SU-DHL-6 (cell line): ENCODE measurements around the gene BLTP2.

ENCODE experiments used
- H2AFZ ChIP-seq: fragments of 200-600 bp; sonication (generic); 2 replicates; pipeline ENCODE4 v1.6.1; 2014; ENCODE audit warnings: low read depth, mild to moderate bottlenecking, moderate library complexity, mixed read lengths, antibody characterized with exemption, low read length; ENCODE audit not compliant: severe bottlenecking
- H3F3A ChIP-seq: fragments of 200-600 bp; shearing (Covaris generic); 2 replicates; pipeline ENCODE4 v1.6.0; 2016; ENCODE audit warnings: antibody characterized with exemption, mild to moderate bottlenecking; ENCODE audit not compliant: insufficient read depth
- H3K27ac ChIP-seq: fragments of 200-600 bp; sonication (generic); 2 replicates; pipeline ENCODE4 v1.5.1; 2016; ENCODE audit warnings: low read depth, mild to moderate bottlenecking, low read length, moderate library complexity, mixed read lengths
- H3K27me3 ChIP-seq: fragments of 200-600 bp; sonication (generic), shearing (Covaris generic); 2 replicates; pipeline ENCODE4 v1.6.0; 2014; ENCODE audit warnings: mild to moderate bottlenecking, low read length
- H3K36me3 ChIP-seq: fragments of 200-600 bp; sonication (generic); 2 replicates; pipeline ENCODE4 v1.6.1; 2014; ENCODE audit warnings: mild to moderate bottlenecking, low read length, mixed read lengths
- H3K4me2 ChIP-seq: fragments of 300-600, 200-600 bp; shearing (Covaris generic), sonication (generic); 2 replicates; pipeline ENCODE4 v1.6.0; 2014; ENCODE audit warnings: low read length, low read depth, mild to moderate bottlenecking; ENCODE audit not compliant: poor library complexity, severe bottlenecking
- H3K4me3 ChIP-seq: fragments of 200-600 bp; sonication (generic); 2 replicates; pipeline ENCODE4 v1.5.1; 2014; ENCODE audit warnings: antibody characterized with exemption, low read length, mild to moderate bottlenecking, mixed read lengths; ENCODE audit not compliant: insufficient read depth, poor library complexity, severe bottlenecking
- H3K79me2 ChIP-seq: fragments of 200-600 bp; sonication (generic); 2 replicates; pipeline ENCODE4 v1.6.1; 2014; ENCODE audit warnings: mild to moderate bottlenecking, low read length, moderate library complexity; ENCODE audit not compliant: insufficient read depth
- H3K9ac ChIP-seq: fragments of 200-600 bp; sonication (generic); 2 replicates; pipeline ENCODE4 v1.7.0; 2014; ENCODE audit warnings: mild to moderate bottlenecking, low read length
- H3K9me2 ChIP-seq: fragments of 200-600 bp; sonication (generic); replicated peaks from 2 replicates; pipeline ENCODE4 v1.6.1; 2014; ENCODE audit warnings: low read length; ENCODE audit not compliant: insufficient read depth
- H3K9me3 ChIP-seq: fragments of 200-600 bp; sonication (generic); 2 replicates; pipeline ENCODE4 v1.6.1; 2014; ENCODE audit warnings: low read length, mixed read lengths; ENCODE audit not compliant: insufficient read depth
- H4K20me1 ChIP-seq: fragments of 200-600 bp; sonication (generic); 2 replicates; pipeline ENCODE4 v1.6.1; 2014; ENCODE audit warnings: low read depth, mild to moderate bottlenecking, antibody characterized with exemption, low read length, moderate library complexity, mixed read lengths
- EZH2phosphoT487 ChIP-seq: fragments of 200-600 bp; sonication (generic), shearing (Covaris generic); conservative IDR thresholded peaks from 2 replicates; pipeline ENCODE4 v1.6.1; 2018; ENCODE audit warnings: mild to moderate bottlenecking, antibody characterized with exemption, low read length, moderate library complexity, mixed read lengths
- TF ChIP-seq, protein P1 (sequence below): fragments of 200-600 bp; sonication (generic); IDR thresholded peaks from one replicate; pipeline ENCODE4 v1.5.1; 2017; ENCODE audit warnings: antibody characterized with exemption, mild to moderate bottlenecking, low read length, moderate library complexity; ENCODE audit not compliant: insufficient read depth, poor library complexity, severe bottlenecking

BLTP2 gene

DNA sequence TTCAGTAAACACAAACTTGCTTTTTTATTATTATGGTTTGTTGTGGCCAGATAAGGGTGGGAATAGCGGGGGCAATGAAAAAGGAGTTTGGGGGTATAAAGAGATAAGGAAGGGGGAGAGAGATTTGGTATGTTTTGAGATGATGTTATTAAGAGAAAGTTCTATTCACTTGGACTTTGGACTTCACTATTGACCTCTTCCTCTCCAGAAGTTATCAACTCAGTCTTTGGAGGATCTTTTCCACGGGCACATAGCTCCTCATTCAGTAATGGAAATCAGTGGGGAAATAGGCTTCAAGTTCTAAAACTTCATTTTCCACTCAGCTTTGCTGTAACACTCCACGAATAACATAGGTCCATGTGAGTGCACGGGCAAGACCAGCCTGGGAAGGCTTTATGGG, 43.5 kb upstream of the BLTP2 start:
- Histone ChIP-seq H3K27ac (no peak overlapping the region), H3K36me3 (peaks cover 38% of the 10 kb centered on the region), H3F3A (no peaks in the 10 kb centered on the region)

DNA sequence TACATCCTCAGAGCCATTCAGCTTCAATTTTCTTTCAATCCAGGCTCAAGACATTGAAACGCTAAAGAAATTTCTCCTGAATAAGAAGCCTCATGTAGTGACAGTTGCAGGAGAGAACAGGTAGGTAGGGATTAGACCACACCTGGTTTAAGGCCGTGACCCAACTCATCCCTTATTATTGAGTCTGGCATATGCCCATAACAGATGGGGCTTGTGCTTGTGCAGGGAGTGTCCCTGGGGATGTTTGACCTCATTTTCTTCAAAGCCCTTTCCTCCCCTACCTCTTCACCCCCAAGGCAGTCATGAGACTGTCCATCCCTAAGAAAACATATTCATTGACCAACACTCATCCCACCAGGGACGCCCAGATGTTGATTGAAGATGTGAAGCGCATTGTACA, 41.3 kb upstream of the BLTP2 start:
- no peak for TF ChIP-seq EZH2phosphoT487
- TF ChIP-seq, protein P1, sequence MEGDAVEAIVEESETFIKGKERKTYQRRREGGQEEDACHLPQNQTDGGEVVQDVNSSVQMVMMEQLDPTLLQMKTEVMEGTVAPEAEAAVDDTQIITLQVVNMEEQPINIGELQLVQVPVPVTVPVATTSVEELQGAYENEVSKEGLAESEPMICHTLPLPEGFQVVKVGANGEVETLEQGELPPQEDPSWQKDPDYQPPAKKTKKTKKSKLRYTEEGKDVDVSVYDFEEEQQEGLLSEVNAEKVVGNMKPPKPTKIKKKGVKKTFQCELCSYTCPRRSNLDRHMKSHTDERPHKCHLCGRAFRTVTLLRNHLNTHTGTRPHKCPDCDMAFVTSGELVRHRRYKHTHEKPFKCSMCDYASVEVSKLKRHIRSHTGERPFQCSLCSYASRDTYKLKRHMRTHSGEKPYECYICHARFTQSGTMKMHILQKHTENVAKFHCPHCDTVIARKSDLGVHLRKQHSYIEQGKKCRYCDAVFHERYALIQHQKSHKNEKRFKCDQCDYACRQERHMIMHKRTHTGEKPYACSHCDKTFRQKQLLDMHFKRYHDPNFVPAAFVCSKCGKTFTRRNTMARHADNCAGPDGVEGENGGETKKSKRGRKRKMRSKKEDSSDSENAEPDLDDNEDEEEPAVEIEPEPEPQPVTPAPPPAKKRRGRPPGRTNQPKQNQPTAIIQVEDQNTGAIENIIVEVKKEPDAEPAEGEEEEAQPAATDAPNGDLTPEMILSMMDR = no peak
- no peaks in the 10 kb centered on the region for H3K79me2 ChIP-seq
- H3F3A ChIP-seq = no peaks in the 10 kb centered on the region
- H4K20me1 ChIP-seq = no peaks in the 10 kb centered on the region
- no peak overlapping the region for H3K9ac ChIP-seq
- H2AFZ ChIP-seq = no peak overlapping the region
- H3K9me3 ChIP-seq = no peaks in the 10 kb centered on the region
- H3K9me2 ChIP-seq = no peaks in the 10 kb centered on the region
- no peak overlapping the region for H3K4me2 ChIP-seq
- peaks cover 38% of the 10 kb centered on the region for H3K36me3 ChIP-seq
- H3K4me3 ChIP-seq = no peak overlapping the region
- H3K27me3 ChIP-seq = no peaks in the 10 kb centered on the region
- no peak overlapping the region for H3K27ac ChIP-seq

More for the DNA sequence above, 43.5 kb upstream of the BLTP2 start:
- no peak overlapping the region for H2AFZ ChIP-seq
- H4K20me1 ChIP-seq = no peaks in the 10 kb centered on the region
- no peaks in the 10 kb centered on the region for H3K9me2 ChIP-seq
- TF ChIP-seq EZH2phosphoT487 = no peak
- TF ChIP-seq, protein P1 = no peak
- H3K9ac ChIP-seq = no peak overlapping the region
- no peaks in the 10 kb centered on the region for H3K9me3 ChIP-seq
- no peaks in the 10 kb centered on the region for H3K79me2 ChIP-seq
- H3K27me3 ChIP-seq = no peaks in the 10 kb centered on the region
- H3K4me3 ChIP-seq = no peak overlapping the region
- H3K4me2 ChIP-seq = no peak overlapping the region

DNA sequence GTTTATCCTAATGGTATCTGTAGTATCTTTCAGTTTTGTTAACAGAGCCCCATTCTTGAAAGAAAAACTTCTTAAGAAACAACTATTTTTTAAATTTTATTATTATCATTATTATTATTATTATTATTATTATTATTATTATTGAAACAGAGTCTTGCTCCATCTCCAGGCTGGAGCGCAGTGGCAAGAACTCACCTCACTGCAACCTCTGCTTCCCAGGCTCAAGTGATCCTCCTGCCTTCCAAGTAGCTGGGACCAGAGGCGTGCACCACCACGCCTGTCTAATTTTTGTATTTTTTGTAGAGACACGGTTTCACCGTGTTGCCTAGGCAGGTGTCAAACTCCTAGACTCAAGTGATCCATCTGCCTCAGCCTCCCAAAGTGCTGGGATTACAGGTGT, 40.4 kb upstream of the BLTP2 start:
- Histone ChIP-seq H3K9ac (no peak overlapping the region), H3K4me2 (no peak overlapping the region), H3K79me2 (no peaks in the 10 kb centered on the region), H3K27ac (no peak overlapping the region), H3K9me2 (no peaks in the 10 kb centered on the region), H2AFZ (no peak overlapping the region), H3K27me3 (no peaks in the 10 kb centered on the region), H3K9me3 (no peaks in the 10 kb centered on the region), H3K36me3 (peaks cover 39% of the 10 kb centered on the region), H3F3A (no peaks in the 10 kb centered on the region), H4K20me1 (no peaks in the 10 kb centered on the region), H3K4me3 (no peak overlapping the region)
- no peak for TF ChIP-seq EZH2phosphoT487
- TF ChIP-seq, protein P1 = no peak

DNA sequence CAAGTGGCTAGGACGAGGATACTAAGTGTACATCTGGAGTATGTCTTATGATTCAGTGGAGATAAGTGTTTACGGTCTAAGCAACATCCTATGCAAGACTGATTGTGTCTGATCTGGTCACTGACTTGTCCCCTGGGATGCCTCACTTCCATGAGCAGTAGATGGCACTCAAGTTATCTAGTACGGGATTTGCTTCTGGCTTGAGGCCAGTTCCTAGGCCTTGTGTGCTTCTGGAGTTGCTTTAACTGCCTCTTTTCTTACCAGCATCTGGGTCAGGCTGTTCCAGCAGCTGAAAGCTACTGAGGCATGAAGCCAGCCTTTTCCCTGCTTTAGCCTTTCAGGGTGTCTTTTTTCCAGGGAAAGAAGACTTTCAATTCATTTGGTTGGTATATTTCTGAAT, 40.0 kb upstream of the BLTP2 start:
- Histone ChIP-seq H3K4me3 (no peak overlapping the region), H3F3A (no peaks in the 10 kb centered on the region), H3K36me3 (peaks cover 37% of the 10 kb centered on the region), H3K27ac (no peak overlapping the region), H3K4me2 (no peak overlapping the region), H3K9me2 (no peaks in the 10 kb centered on the region), H2AFZ (no peak overlapping the region), H3K27me3 (no peaks in the 10 kb centered on the region), H3K9ac (no peak overlapping the region), H4K20me1 (no peaks in the 10 kb centered on the region), H3K9me3 (no peaks in the 10 kb centered on the region), H3K79me2 (no peaks in the 10 kb centered on the region)
- no peak for TF ChIP-seq EZH2phosphoT487
- TF ChIP-seq, protein P1 = no peak
